Measurements from ENCODE around the gene CD58. TPM values are rescaled to one million over a fixed set of nuclear protein-coding genes. Genes with fewer than 3 reads are reported as not detected.
A peak's percentile ranks its signal among the peaks of the same experiment; 100 is the strongest.

Gene CD58
- total RNA-seq, 4 donors from 2014 or later = 25.3 to 40.9 (median 28.9) TPM

GRCh38 chr1:116506132-116507004 is 64.5 kb downstream of the CD58 start:
- DNase-seq (ENCODE audit: low spot score in 2 of 2) = no peak
- intact Hi-C loops (cut with DNase I; ENCODE audit: low total_unique reads) = no loop called here
- 88 to 90% methylated on average over 7 of the region's 7 CpGs for WGBS, 2 donors
- H3K4me3 ChIP-seq (ENCODE audit: low read depth, poor library complexity, severe bottlenecking) = no peak overlapping the region
- no peak for TF ChIP-seq CTCF (IDR thresholded peaks at IDR 0.05)
- TF ChIP-seq POLR2A (IDR thresholded peaks at IDR 0.05) = no peak

DNA sequence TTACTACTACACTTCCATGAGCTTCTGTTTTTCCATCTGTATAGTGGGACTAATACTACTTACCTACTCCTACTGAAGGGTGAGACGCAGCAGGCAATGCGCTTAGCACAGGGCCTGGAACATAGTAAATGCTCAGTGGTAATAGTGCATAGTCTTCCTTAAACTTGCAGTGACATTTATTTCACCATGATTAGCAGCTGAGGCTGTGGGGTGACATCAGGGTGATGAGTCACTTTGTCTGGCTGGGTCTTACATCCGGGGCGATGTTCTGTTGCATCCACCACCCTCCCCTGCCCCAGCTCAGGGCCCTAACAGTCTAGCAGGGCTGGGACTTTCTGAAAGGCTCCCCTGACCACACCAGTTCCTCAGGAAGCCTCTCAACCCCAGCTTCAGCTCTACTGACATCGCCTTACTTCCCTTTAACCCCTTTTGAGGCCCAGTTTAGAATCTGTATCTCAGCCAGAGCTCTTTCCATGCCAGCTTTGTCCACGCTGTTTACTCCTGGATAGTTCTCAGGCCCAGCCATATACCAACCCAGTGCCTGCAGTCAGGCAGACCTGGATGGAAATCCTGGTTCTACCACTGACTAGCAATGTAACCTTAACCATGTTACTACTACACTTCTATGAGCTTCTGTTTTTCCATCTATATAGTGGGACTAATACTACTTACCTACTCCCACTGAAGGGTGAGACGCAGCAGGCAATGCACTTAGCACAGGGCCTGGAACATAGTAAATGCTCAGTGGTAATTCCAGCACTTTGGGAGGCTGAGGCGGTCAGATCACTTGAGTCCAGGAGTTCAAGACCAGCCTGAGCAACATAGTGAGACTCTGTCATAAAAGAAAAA is 66.3 kb downstream of the CD58 start:
- H3K4me3 ChIP-seq (ENCODE audit: low read depth, poor library complexity, severe bottlenecking) = no peak overlapping the region
- no peak for TF ChIP-seq CTCF (IDR thresholded peaks at IDR 0.05)
- TF ChIP-seq POLR2A (IDR thresholded peaks at IDR 0.05) = no peak
- intact Hi-C loops (cut with DNase I; ENCODE audit: low total_unique reads) = no loop called here
- peak; percentile 71 to 94 for DNase-seq (ENCODE audit: low spot score in 2 of 2)
- 58 to 62% methylated on average over 8 of the region's 8 CpGs for WGBS, 2 donors

- peak in 1 of 2 donors; percentile 73 for DNase-seq (ENCODE audit: low spot score in 2 of 2)
- WGBS, 2 donors = 89 to 96% methylated on average over 7 of the region's 7 CpGs
- no peak overlapping the region for H3K4me3 ChIP-seq (ENCODE audit: low read depth, poor library complexity, severe bottlenecking)
- TF ChIP-seq CTCF (IDR thresholded peaks at IDR 0.05) = no peak
- no peak for TF ChIP-seq POLR2A (IDR thresholded peaks at IDR 0.05)
- intact Hi-C loops (cut with DNase I; ENCODE audit: low total_unique reads) = no loop called here
Observed at GRCh38 chr1:116503546-116504307, 67.1 kb downstream of the CD58 start.

DNA sequence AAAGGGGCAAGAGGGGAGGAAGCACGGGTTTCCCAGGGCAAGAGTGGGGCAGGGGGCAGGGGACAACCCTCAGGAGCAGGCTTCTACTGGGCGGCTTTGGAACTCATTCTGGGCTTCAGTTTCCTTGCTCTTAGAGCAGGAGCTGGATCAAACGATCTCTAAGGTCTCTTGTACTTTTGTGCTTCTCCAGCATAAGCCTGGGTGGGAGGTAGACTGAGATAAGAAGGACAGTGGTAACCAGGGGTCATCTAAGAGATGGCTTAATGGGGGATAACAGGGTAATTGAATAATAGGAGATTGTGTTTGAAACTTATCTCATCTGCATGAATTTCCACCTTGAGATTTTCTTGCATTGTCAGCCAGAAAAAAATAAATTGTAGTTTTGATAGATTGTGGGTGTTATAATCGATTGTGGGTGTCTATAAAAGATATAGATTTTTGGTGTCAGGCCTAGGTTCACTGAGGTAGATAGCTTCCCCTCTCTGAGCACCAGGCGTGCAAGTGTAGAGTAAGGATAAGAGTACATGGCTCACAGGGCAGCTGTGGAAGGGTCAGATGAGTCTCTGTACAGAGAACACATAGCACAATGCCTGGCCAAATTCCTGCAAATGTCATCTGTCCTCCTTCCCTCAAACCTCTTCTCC is 68.0 kb downstream of the CD58 start:
- H3K4me3 ChIP-seq (ENCODE audit: low read depth, poor library complexity, severe bottlenecking) = no peak overlapping the region
- peak in 1 of 2 donors; percentile 60 for DNase-seq (ENCODE audit: low spot score in 2 of 2)
- intact Hi-C loops (cut with DNase I; ENCODE audit: low total_unique reads) = no loop called here
- no peak for TF ChIP-seq CTCF (IDR thresholded peaks at IDR 0.05)
- 78 to 85% methylated on average over 5 of the region's 5 CpGs for WGBS, 2 donors

DNA sequence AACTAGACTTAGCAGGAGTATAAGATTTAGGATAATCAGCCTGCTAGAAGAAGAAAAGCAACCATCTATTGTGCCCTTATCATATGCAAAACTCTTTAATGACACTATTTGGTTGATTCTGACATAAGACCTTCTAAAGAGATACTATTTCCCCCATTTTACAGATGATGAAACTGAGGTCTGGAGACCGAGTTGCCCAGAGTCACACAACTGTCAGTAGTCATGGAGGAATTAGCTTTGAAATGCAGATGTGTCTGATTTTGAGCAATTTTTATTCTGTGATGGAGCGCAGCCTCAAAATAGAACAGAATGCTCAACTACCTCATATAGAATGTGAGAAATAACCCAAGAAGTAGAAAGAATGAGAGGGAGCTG is 69.0 kb downstream of the CD58 start:
- H3K4me3 ChIP-seq (ENCODE audit: low read depth, poor library complexity, severe bottlenecking) = no peak overlapping the region
- no peak for DNase-seq (ENCODE audit: low spot score in 2 of 2)
- intact Hi-C loops (cut with DNase I; ENCODE audit: low total_unique reads) = no loop called here
- 96 to 100% methylated on average over 2 of the region's 2 CpGs for WGBS, 2 donors
- no peak for TF ChIP-seq POLR2A (IDR thresholded peaks at IDR 0.05)
- TF ChIP-seq CTCF (IDR thresholded peaks at IDR 0.05) = no peak
